HTR-8/SVneo (cell line): Measurements from ENCODE around the gene SAMD5.

Experiments
- DNase-seq: peaks from one replicate; pipeline ENCODE4 v3.0.0; 2011; ENCODE audit warnings: low spot score, mixed read lengths; ENCODE audit not compliant: insufficient read length
- FAIRE-seq: peaks from 2 replicates; lab custom pipeline; 2011; peaks lifted over from hg19 to GRCh38; lab: Jason Lieb, UNC

Gene SAMD5

GRCh38 chr6:147508042-147508865, at the start of gene SAMD5:
SAMD5 (plus strand) TSS chr6:147508690; CDS start chr6:147508929, 239 bp downstream.
- peak; percentile 93 for FAIRE-seq

GRCh38 chr6:147459780-147460179, 48.7 kb upstream of the SAMD5 start:
- DNase-seq = no peak

More at GRCh38 chr6:147508042-147508865, at the start of gene SAMD5:
- DNase-seq = peak; percentile 68

GRCh38 chr6:147463651-147464050, 44.8 kb upstream of the SAMD5 start:
- FAIRE-seq (no peak), DNase-seq (no peak)

More at GRCh38 chr6:147459780-147460179, 48.7 kb upstream of the SAMD5 start:
- FAIRE-seq = no peak

GRCh38 chr6:147467428-147467827, 41.1 kb upstream of the SAMD5 start:
- DNase-seq (no peak), FAIRE-seq (no peak)

GRCh38 chr6:147467886-147468285, 40.6 kb upstream of the SAMD5 start:
- FAIRE-seq (no peak), DNase-seq (no peak)

- DNase-seq = no peak
- FAIRE-seq = no peak
Measured at GRCh38 chr6:147468634-147469033, 39.9 kb upstream of the SAMD5 start.

GRCh38 chr6:147479857-147480256, 28.6 kb upstream of the SAMD5 start:
- FAIRE-seq = no peak
- no peak for DNase-seq

GRCh38 chr6:147486683-147487082, 21.8 kb upstream of the SAMD5 start:
- DNase-seq = no peak
- no peak for FAIRE-seq

GRCh38 chr6:147497472-147497871, 11.0 kb upstream of the SAMD5 start:
- FAIRE-seq (no peak), DNase-seq (no peak)

GRCh38 chr6:147503587-147503986, 4.9 kb upstream of the SAMD5 start:
- DNase-seq = no peak
- FAIRE-seq = no peak

- DNase-seq = no peak
- FAIRE-seq = no peak
Measured at GRCh38 chr6:147504848-147505247, 3.6 kb upstream of the SAMD5 start.

- peak; percentile 76 for FAIRE-seq
- peak; percentile 77 for DNase-seq
Measured at GRCh38 chr6:147506704-147507114, 1.8 kb upstream of the SAMD5 start.

- no peak for FAIRE-seq
- DNase-seq = peak; percentile 26
Measured at GRCh38 chr6:147507162-147508041, 1.1 kb upstream of the SAMD5 start.

- DNase-seq = peak; percentile 22
Measured at GRCh38 chr6:147508866-147509608, 547 bp downstream of the SAMD5 start.

GRCh38 chr6:147509891-147510290, 1.4 kb downstream of the SAMD5 start:
- FAIRE-seq (no peak), DNase-seq (no peak)

More at GRCh38 chr6:147508866-147509608, 547 bp downstream of the SAMD5 start:
- no peak for FAIRE-seq

- FAIRE-seq = no peak
- no peak for DNase-seq
Measured at GRCh38 chr6:147510929-147511590, 2.6 kb downstream of the SAMD5 start.

- FAIRE-seq (no peak), DNase-seq (no peak)
Measured at GRCh38 chr6:147514831-147515230, 6.3 kb downstream of the SAMD5 start.

GRCh38 chr6:147515327-147515726, 6.8 kb downstream of the SAMD5 start:
- peak; percentile 67 for FAIRE-seq

GRCh38 chr6:147522597-147522996, 14.1 kb downstream of the SAMD5 start:
- FAIRE-seq (no peak), DNase-seq (no peak)

More at GRCh38 chr6:147515327-147515726, 6.8 kb downstream of the SAMD5 start:
- no peak for DNase-seq
